HEK293 (cell line): ENCODE data around the gene L2HGDH.

Source experiments
- CTCF ChIP-seq: fragments of 450-650 bp; formaldehyde crosslinking; IDR thresholded peaks from 2 replicates; pipeline ENCODE4 v1.5.1; 2016; ENCODE audit warnings: missing biosample characterization, missing genetic modification characterization
- TCF7L2 ChIP-seq: IDR thresholded peaks from 2 replicates; pipeline ENCODE4 v1.6.1; 2011; ENCODE audit warnings: low read depth, mild to moderate bottlenecking, inconsistent platforms, low read length, moderate library complexity, borderline replicate concordance
- ZNF18 ChIP-seq: fragments of 450-650 bp; formaldehyde crosslinking; IDR thresholded peaks from 2 replicates; pipeline ENCODE4 v1.5.1; 2016; ENCODE audit warnings: missing biosample characterization, missing genetic modification characterization
- ZNF292 ChIP-seq: fragments of 450-650 bp; formaldehyde crosslinking; IDR thresholded peaks from 2 replicates; pipeline ENCODE4 v1.5.1; 2016; ENCODE audit warnings: low read depth, missing biosample characterization, missing genetic modification characterization, borderline replicate concordance
- ZNF391 ChIP-seq: fragments of 450-650 bp; formaldehyde crosslinking; IDR thresholded peaks from 2 replicates; pipeline ENCODE4 v1.5.1; 2016; ENCODE audit warnings: low read depth, missing biosample characterization, missing genetic modification characterization, borderline replicate concordance

- TF ChIP-seq ZNF18 (no peak), TCF7L2 (no peak), ZNF292 (tag by site-specific recombination) (no peak), ZNF391 (tag by site-specific recombination) (no peak), CTCF (tag by site-specific recombination) (no peak)
Observed at GRCh38 chr14:50218501-50218900, 93.5 kb downstream of the L2HGDH start.
